GM04503 (cell line): ENCODE data around the gene PHF24.
"Not testable (repeated sequence)": the region's sequence is repeated elsewhere in the genome, so short reads cannot be mapped to it uniquely, and the experiment has no call there.

ENCODE experiments used
- DNase-seq: peaks from one replicate; pipeline ENCODE4 v3.0.0-alpha.2; 2012; ENCODE audit warnings: low read depth

PHF24 gene

GRCh38 chr9:34957492-34958410 is at the start of gene PHF24:
Gene PHF24 (plus strand): TSS chr9:34958285. CDS start chr9:34971299, 13,014 bp downstream.
- DNase-seq, result no peak

GRCh38 chr9:34927061-34927460 is 31.0 kb upstream of the PHF24 start:
- DNase-seq, result no peak

- DNase-seq, result no peak
Observed at GRCh38 chr9:34928921-34929320, 29.2 kb upstream of the PHF24 start.

- DNase-seq, result no peak
Observed at GRCh38 chr9:34929506-34930102, 28.5 kb upstream of the PHF24 start.

GRCh38 chr9:34939989-34940388 is 18.1 kb upstream of the PHF24 start:
- not testable (repeated sequence) for DNase-seq

- no peak for DNase-seq
Observed at GRCh38 chr9:34948451-34948850, 9.6 kb upstream of the PHF24 start.

- no peak for DNase-seq
Observed at GRCh38 chr9:34954225-34954624, 3.9 kb upstream of the PHF24 start.

- DNase-seq, result not testable (repeated sequence)
Observed at GRCh38 chr9:34956066-34956465, 2.0 kb upstream of the PHF24 start.

GRCh38 chr9:34956648-34957047 is 1.4 kb upstream of the PHF24 start:
- no peak for DNase-seq

- no peak for DNase-seq
Observed at GRCh38 chr9:34958411-34958982, 412 bp downstream of the PHF24 start.

GRCh38 chr9:34959461-34959860 is 1.4 kb downstream of the PHF24 start:
- DNase-seq, result no peak

GRCh38 chr9:34961574-34962490 is 3.7 kb downstream of the PHF24 start:
- DNase-seq, result no peak

GRCh38 chr9:34962546-34962945 is 4.5 kb downstream of the PHF24 start:
- DNase-seq, result no peak

- no peak for DNase-seq
Observed at GRCh38 chr9:34963552-34963951, 5.5 kb downstream of the PHF24 start.

GRCh38 chr9:34964458-34964857 is 6.4 kb downstream of the PHF24 start:
- no peak for DNase-seq

- no peak for DNase-seq
Observed at GRCh38 chr9:34971146-34971811, 13.2 kb downstream of the PHF24 start.

GRCh38 chr9:34974664-34975063 is 16.6 kb downstream of the PHF24 start:
- no peak for DNase-seq

GRCh38 chr9:34976441-34976840 is 18.4 kb downstream of the PHF24 start:
- DNase-seq, result no peak

- no peak for DNase-seq
Observed at GRCh38 chr9:34976992-34977391, 18.9 kb downstream of the PHF24 start.

GRCh38 chr9:34980181-34980761 is 22.2 kb downstream of the PHF24 start:
- DNase-seq, result no peak

- DNase-seq, result no peak
Observed at GRCh38 chr9:34982361-34982760, 24.3 kb downstream of the PHF24 start.
